Tibial nerve (tissue), 3 donors: ENCODE results near the gene CAP2.

Source experiments
- POLR2A ChIP-seq, 2 donors: fragments of 450-650 bp; IDR thresholded peaks; one replicate each; pipeline ENCODE4 v1.6.1; 2017; ENCODE audit warnings: antibody characterized with exemption in 2 of 2, mild to moderate bottlenecking in 2 of 2, moderate library complexity in 2 of 2
- TF ChIP-seq, protein P1 (sequence below), 5 experiments: fragments of 200-600 bp in 3 of 5; fragments of 450-650 bp in 2 of 5; sonication (generic) in 3 of 5; IDR thresholded peaks; one replicate each; pipeline ENCODE4 v1.5.1; 2016 to 2019; ENCODE audit warnings: antibody characterized with exemption in 5 of 5, mild to moderate bottlenecking in 3 of 5, moderate library complexity in 2 of 5

DNA sequence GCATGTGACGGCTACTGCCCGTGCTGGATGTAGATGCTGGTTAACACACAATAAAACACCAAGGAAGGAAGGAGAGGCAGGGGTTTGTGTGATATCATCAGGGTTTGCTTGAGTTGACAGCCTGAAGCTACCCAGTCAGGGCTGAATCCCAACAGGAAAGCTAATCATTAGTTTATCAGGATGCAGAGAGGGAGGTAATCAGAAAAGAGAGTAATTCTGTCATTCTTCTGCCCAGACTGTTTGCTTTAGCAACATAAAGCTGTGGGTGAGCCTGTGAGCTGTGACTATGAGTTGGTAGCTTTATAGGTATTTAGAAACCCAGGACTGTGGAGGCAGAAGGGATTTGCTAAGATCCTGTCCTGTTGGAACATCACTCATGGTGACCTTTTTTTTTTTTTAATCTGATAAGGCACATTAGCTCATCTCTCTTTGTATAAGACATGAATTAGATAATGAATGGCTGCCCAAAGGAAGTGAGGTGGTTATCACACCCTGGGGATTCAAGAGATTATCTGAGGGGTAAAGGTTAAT is 79.3 kb downstream of the CAP2 start:
- TF ChIP-seq, protein P1, sequence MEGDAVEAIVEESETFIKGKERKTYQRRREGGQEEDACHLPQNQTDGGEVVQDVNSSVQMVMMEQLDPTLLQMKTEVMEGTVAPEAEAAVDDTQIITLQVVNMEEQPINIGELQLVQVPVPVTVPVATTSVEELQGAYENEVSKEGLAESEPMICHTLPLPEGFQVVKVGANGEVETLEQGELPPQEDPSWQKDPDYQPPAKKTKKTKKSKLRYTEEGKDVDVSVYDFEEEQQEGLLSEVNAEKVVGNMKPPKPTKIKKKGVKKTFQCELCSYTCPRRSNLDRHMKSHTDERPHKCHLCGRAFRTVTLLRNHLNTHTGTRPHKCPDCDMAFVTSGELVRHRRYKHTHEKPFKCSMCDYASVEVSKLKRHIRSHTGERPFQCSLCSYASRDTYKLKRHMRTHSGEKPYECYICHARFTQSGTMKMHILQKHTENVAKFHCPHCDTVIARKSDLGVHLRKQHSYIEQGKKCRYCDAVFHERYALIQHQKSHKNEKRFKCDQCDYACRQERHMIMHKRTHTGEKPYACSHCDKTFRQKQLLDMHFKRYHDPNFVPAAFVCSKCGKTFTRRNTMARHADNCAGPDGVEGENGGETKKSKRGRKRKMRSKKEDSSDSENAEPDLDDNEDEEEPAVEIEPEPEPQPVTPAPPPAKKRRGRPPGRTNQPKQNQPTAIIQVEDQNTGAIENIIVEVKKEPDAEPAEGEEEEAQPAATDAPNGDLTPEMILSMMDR (IDR thresholded peaks at IDR 0.05) = no peak
- TF ChIP-seq POLR2A (IDR thresholded peaks at IDR 0.05) = no peak
